ENCODE data around the gene CPXM1.
A peak's percentile ranks its signal among the peaks of the same experiment; 100 is the strongest.

Gene CPXM1

DNA sequence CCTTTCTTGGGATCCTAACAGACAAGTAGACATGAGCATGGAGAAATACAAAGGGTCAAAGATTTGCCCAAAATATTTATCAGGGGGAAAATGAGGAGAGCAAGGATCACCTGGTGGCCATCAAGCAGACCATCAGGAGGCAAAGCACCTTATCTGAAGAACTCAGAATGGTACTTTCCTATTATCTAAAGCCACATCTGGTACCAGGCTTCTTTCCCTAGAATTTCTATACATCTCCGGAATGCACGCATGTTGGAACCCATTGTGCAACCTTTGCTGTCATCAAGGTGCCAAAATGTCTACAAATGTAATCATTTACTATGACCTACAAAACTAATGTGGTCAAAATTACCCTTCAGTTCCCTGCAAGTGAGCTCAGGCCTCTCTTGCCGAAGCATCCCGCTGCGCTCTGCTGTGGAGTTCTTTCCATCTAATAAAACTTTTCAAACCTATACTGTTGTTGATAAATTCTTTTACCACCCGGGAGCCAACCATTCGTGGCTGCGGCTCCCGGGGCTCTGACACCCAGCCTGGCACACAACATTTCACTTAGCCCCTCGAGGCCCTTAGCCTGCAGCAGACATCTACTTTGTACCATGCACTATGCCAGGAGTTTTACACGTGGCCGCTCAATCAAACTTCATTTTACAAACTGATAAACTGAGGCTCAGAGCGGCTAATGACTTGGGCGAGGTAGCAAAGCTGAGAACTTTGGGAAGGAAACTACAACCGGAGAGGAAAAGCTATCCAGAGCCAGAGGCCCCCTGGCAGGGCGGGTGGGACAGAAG is 3.8 kb upstream of the CPXM1 start:
- no peak overlapping the region for H3K4me3 ChIP-seq (ENCODE audit: low read depth, low read length)
- no peak for DNase-seq (ENCODE audit: low read depth, low spot score)
- TF ChIP-seq, protein P1, sequence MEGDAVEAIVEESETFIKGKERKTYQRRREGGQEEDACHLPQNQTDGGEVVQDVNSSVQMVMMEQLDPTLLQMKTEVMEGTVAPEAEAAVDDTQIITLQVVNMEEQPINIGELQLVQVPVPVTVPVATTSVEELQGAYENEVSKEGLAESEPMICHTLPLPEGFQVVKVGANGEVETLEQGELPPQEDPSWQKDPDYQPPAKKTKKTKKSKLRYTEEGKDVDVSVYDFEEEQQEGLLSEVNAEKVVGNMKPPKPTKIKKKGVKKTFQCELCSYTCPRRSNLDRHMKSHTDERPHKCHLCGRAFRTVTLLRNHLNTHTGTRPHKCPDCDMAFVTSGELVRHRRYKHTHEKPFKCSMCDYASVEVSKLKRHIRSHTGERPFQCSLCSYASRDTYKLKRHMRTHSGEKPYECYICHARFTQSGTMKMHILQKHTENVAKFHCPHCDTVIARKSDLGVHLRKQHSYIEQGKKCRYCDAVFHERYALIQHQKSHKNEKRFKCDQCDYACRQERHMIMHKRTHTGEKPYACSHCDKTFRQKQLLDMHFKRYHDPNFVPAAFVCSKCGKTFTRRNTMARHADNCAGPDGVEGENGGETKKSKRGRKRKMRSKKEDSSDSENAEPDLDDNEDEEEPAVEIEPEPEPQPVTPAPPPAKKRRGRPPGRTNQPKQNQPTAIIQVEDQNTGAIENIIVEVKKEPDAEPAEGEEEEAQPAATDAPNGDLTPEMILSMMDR (IDR thresholded peaks at IDR 0.05; ENCODE audit: low read depth, low read length), result no peak
- in situ Hi-C loops (cut with HindIII; ENCODE audit: low sequenced_read_pairs), result no loop called here

DNA sequence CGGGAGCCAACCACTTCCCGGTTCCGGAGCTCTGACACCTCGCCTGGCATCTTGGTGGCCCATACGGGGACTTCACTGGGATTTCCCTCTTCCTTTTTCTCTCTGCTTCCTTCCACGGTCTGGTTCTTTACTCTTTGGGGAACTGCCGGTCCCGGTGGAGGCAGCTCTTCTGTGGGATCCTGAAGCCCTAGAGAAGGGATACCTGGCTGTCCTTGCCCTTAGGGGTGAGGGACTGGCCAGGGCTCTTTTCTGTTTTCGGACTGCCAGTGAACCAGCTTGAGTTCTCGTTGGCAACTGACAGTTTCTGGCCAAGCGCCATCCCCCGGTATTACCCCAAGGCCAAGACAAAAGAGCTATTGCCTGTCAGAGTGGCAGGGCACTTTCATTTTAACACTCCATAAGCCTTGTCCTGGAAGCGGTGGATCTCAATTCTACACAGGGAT is 880 bp upstream of the CPXM1 start:
- DNase-seq (ENCODE audit: low read depth, low spot score), result no peak
- H3K4me3 ChIP-seq (ENCODE audit: low read depth, low read length), result no peak overlapping the region
- TF ChIP-seq, protein P1 (IDR thresholded peaks at IDR 0.05; ENCODE audit: low read depth, low read length), result no peak
- in situ Hi-C loops (cut with HindIII; ENCODE audit: low sequenced_read_pairs), result no loop called here

DNA sequence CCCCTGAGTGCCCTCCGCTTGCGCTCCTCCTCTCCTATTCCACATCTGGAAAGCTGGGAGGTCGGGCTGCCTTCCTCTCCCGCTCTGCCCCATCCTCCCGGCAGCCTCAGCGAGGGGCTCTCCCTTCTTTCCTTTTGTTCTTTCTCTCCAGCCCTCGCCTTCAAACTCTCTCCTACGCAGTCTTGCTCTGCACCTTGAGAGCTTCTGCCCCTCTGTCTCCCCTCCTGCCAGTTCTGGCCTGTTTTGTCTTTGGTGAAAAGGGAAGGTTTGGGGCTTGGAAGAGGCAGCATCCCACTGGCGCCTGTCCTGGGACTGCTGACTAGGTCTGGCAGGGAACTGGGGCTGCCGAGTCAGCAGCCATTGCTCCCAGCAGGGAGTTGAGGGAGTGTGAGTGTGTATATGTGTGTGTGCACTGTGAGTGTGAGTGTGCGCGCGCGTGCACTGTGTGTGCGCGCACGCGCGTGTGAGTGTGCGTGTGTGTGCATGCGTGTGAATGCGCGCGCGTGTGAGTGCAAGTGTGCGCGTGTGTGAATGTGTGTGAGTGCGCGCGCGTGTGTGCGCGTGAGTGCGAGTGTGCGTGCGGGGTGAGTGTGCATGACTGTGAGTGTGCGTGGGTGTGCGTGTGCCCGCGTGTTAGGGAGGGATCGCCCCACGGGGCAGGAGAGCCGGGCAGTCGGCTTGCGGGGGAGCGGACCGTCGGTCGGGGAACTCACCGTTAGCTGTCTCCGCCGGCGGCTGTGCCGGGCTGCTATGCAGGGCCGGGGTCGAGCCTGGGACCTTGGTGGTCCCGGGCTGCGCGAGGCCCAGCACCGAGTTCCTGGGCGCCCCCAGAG is 523 bp downstream of the CPXM1 start:
- in situ Hi-C loops (cut with HindIII; ENCODE audit: low sequenced_read_pairs), result no loop called here
- DNase-seq (ENCODE audit: low read depth, low spot score), result peak; percentile 16
- TF ChIP-seq, protein P1 (IDR thresholded peaks at IDR 0.05; ENCODE audit: low read depth, low read length), result no peak
- H3K4me3 ChIP-seq (ENCODE audit: low read depth, low read length), result peak overlapping the region; percentile 36

DNA sequence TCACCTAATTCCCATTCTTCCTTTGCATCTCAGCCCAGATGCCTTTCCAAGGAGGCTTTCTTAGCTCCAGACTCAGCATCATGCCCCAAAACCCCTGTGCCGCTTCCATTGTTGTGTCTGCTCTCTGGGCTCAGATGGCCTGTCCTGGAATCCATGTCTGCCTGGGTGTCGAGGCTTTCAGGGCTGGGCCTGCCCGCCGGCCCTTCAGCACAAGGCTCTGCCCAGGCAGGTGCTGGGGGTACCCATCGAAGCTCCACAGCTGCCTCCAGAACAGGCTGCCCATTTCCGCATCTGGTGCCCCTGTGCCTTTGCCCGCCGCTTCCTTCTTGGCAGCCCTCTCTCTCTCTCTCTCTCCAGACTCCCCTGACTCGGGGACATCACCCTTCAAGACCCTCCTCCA is 1.2 kb downstream of the CPXM1 start:
- TF ChIP-seq, protein P1 (IDR thresholded peaks at IDR 0.05; ENCODE audit: low read depth, low read length), result no peak
- in situ Hi-C loops (cut with HindIII; ENCODE audit: low sequenced_read_pairs), result no loop called here
- no peak for DNase-seq (ENCODE audit: low read depth, low spot score)
- H3K4me3 ChIP-seq (ENCODE audit: low read depth, low read length), result peak overlapping the region; percentile 36

DNA sequence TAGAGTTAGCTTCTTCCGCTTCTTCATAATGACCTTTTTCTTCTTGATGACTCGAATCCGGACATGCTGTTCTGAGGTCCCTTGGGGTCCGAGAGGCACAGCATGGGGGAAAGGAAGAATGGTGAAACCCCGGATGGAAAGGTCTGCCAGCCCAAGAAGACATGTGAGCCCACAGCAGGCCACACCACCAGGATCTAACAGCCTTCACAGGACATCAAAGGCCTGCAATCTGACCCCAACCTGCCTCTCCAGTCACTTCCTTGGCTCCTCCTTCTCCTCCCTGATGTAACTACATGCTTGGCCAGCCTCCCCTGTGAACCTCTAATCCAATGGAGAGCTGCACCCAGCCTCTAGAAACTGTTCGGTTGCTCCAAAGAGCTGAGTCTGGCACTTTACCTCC is 1.6 kb downstream of the CPXM1 start:
- TF ChIP-seq, protein P1 (IDR thresholded peaks at IDR 0.05; ENCODE audit: low read depth, low read length), result no peak
- in situ Hi-C loops (cut with HindIII; ENCODE audit: low sequenced_read_pairs), result no loop called here
- H3K4me3 ChIP-seq (ENCODE audit: low read depth, low read length), result no peak overlapping the region
- DNase-seq (ENCODE audit: low read depth, low spot score), result peak; percentile 62

DNA sequence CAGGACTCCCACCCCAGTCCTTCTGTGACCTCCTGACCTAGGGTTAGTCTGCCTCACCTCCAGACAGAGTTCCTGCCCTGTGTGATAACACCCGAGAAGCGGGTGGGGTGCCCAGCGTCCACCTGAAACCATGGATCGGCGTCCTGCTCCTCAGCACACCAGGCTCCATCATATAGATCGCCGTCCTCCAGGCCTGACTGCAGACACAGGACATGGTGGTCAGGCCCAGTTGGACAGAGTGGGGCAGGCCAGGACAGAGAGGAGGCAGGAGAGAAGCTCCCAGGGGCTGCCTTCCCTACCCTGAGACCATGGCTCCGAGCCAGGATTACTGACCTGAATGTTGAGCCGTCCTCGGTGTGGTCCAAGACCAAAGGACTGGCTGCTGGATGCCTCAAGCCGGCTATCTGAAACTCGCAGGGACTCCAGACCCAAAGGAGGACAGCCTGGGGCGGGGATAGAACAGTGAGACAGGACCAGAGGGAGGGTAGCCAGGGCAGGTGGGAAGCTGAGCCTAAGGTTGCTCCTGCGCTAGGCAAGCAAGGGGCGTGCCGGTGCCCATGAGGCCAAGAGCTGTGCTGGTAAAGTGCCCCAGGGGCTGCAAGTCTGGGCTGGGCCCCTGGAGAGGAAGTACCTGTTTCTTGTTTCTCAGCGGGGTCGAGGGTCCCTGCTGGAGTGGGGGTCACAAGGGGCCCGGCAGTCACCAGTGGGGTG is 2.2 kb downstream of the CPXM1 start:
- in situ Hi-C loops (cut with HindIII; ENCODE audit: low sequenced_read_pairs), result no loop called here
- no peak for DNase-seq (ENCODE audit: low read depth, low spot score)
- H3K4me3 ChIP-seq (ENCODE audit: low read depth, low read length), result no peak overlapping the region
- TF ChIP-seq, protein P1 (IDR thresholded peaks at IDR 0.05; ENCODE audit: low read depth, low read length), result no peak

All from astrocyte of the spinal cord (primary cell).